Panc1 (cell line): ENCODE measurements around the gene UBTD1. TPM values are rescaled to one million over a fixed set of nuclear protein-coding genes. Genes with fewer than 3 reads are reported as not detected.

ENCODE experiments used
- ATAC-seq: fragments of 200-7000 bp; cut with Tn5 transposase; 2 replicates; pipeline ENCODE4 v1.9.1; 2020; ENCODE audit warnings: mild to moderate bottlenecking, moderate library complexity
- BruUV-seq: library from RNA; stranded (reverse); fragments of 400-500 nt; replicated peaks from 2 replicates; lab custom pipeline; 2021; lab: Mats Ljungman, UMichigan
- CTCF ChIA-PET: fragments of 300-600 bp; sonication (Branson Sonifier 250); formaldehyde crosslinking; loops from one replicate; lab custom pipeline; 2022; ENCODE audit warnings: antibody characterized with exemption; lab: Charles Lee
- POLR2A ChIA-PET: fragments of 300-600 bp; sonication (Branson Sonifier 250); formaldehyde crosslinking; loops from one replicate; lab custom pipeline; 2022; ENCODE audit warnings: antibody characterized with exemption; lab: Charles Lee
- DNase-seq: peaks from one replicate; pipeline ENCODE4 v3.0.0-alpha.2; 2010; ENCODE audit warnings: low read depth, low spot score
- H3K27ac ChIP-seq: 2 replicates; pipeline ENCODE4 v1.5.1; 2011; ENCODE audit warnings: mild to moderate bottlenecking, low read length, inconsistent platforms
- H3K27me3 ChIP-seq: fragments of 200-500 bp; sonication (Bioruptor generic); 2 replicates; pipeline ENCODE4 v1.6.0; 2014; ENCODE audit warnings: low read length, inconsistent platforms; ENCODE audit not compliant: control insufficient read depth, insufficient read depth
- H3K36me3 ChIP-seq: fragments of 200-500 bp; sonication (Bioruptor generic); 2 replicates; pipeline ENCODE4 v1.5.1; 2014; ENCODE audit warnings: inconsistent platforms, mild to moderate bottlenecking, low read length, moderate library complexity; ENCODE audit not compliant: control insufficient read depth, insufficient read depth
- H3K4me1 ChIP-seq: 2 replicates; pipeline ENCODE4 v1.5.1; 2011; ENCODE audit warnings: inconsistent platforms, mild to moderate bottlenecking, low read length, moderate library complexity; ENCODE audit not compliant: control insufficient read depth, insufficient read depth
- H3K4me3 ChIP-seq, 2 experiments: 2 replicates each; pipeline ENCODE4 v1.5.1; 2011 to 2012; ENCODE audit warnings: low read depth in 2 of 2, low read length in 2 of 2, mild to moderate bottlenecking in 2 of 2, inconsistent platforms in 1 of 2, moderate library complexity in 1 of 2
- H3K9me3 ChIP-seq: fragments of 200-500 bp; sonication (Bioruptor generic); 2 replicates; pipeline ENCODE4 v1.5.1; 2014; ENCODE audit warnings: low read depth, mild to moderate bottlenecking, inconsistent platforms, low read length, moderate library complexity; ENCODE audit not compliant: control insufficient read depth, insufficient read depth
- POLR2AphosphoS5 ChIP-seq: IDR thresholded peaks from 2 replicates; pipeline ENCODE4 v1.6.1; 2012; ENCODE audit warnings: mild to moderate bottlenecking, low read depth, low read length, moderate library complexity
- SIN3A ChIP-seq: IDR thresholded peaks from 2 replicates; pipeline ENCODE4 v1.6.1; 2012; ENCODE audit warnings: low read depth, mild to moderate bottlenecking, low read length, moderate library complexity, borderline replicate concordance; ENCODE audit not compliant: insufficient read depth
- TCF7L2 ChIP-seq: IDR thresholded peaks from 2 replicates; pipeline ENCODE4 v1.6.1; 2011; ENCODE audit warnings: mild to moderate bottlenecking, low read depth, low read length, inconsistent platforms
- in situ Hi-C: cut with HindIII; loops from 2 replicates; pipeline ENCODE4 v1.10.0; 2016; ENCODE audit warnings: low sequenced_read_pairs, low pct_unique_long_range_greater_than_20kb
- intact Hi-C: fragments of 100-400 bp; cut with micrococcal nuclease; formaldehyde crosslinking; loops from one replicate; pipeline ENCODE4 v1.10.0; 2022; ENCODE audit not compliant: unreplicated experiment
- total RNA-seq: library from RNA; stranded (reverse); gene quantifications from one replicate; pipeline ENCODE4 v1.2.1, GENCODE V29; 2021; ENCODE audit not compliant: unreplicated experiment
- TF ChIP-seq, protein P1 (sequence below), 2 experiments: IDR thresholded peaks; 2 replicates each; pipeline ENCODE4 v1.6.1; 2011 to 2012; ENCODE audit warnings: low read depth in 2 of 2, control low read depth in 1 of 2, low read length in 1 of 2, mild to moderate bottlenecking in 1 of 2, moderate library complexity in 1 of 2; ENCODE audit not compliant: insufficient read depth in 1 of 2
- TF ChIP-seq, protein P2 (sequence below): fragments of 450-650 bp; IDR thresholded peaks from 2 replicates; pipeline ENCODE4 v1.5.1; 2017; ENCODE audit warnings: mild to moderate bottlenecking

The UBTD1 gene
- total RNA-seq, 1 experiment from 2014 or later = 55.6 TPM

DNA sequence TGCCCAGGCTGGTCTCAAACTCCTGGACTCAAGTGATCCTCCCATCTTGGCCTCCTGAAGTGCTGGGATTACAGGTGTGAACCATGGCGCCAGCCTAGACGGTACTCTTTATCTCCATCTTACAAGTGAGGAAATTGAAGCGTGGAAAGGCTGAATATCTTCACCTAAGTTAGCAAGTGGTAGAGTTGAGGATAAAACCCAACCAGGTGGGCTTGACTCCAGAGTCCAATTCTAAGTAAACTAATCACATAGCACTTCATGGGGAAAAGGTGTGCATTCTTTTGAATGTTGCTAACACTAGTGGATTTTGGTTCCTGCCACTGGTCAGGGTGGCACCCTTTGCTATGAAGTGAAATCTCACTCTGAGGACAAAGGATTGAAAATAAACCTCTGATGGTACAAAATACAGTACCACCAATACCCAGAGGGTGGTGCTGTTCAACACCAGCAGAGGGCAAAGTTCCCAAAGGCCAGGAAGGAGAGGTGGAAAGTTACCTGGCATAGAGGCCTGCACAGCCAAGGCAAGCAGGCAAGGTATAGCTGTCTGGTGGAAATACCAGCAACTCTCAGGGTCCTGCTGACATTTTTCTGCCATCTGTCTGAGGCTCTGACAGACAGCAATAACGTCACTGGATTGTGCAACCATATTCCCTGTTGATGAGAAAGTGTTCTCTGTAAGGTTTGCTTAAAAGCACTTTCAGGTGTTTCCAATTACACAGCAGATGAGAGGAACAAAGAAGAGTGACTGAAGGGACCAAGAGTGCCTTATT, 35.2 kb upstream of the UBTD1 start:
- H3K27ac ChIP-seq = no peak overlapping the region
- intact Hi-C loops = loop anchor here (1.0 to 2.0 kb wide), 2 partner anchors 90 to 149 kb away; no protein-coding TSS in a partner anchor
- no TSS peak for BruUV-seq
- no peaks in the 10 kb centered on the region for H3K9me3 ChIP-seq
- DNase-seq = peak; percentile 51
- peak; percentile 77 for ATAC-seq
- H3K4me3 ChIP-seq = no peak overlapping the region
- POLR2A ChIA-PET = no interaction called here
- TF ChIP-seq, protein P1, sequence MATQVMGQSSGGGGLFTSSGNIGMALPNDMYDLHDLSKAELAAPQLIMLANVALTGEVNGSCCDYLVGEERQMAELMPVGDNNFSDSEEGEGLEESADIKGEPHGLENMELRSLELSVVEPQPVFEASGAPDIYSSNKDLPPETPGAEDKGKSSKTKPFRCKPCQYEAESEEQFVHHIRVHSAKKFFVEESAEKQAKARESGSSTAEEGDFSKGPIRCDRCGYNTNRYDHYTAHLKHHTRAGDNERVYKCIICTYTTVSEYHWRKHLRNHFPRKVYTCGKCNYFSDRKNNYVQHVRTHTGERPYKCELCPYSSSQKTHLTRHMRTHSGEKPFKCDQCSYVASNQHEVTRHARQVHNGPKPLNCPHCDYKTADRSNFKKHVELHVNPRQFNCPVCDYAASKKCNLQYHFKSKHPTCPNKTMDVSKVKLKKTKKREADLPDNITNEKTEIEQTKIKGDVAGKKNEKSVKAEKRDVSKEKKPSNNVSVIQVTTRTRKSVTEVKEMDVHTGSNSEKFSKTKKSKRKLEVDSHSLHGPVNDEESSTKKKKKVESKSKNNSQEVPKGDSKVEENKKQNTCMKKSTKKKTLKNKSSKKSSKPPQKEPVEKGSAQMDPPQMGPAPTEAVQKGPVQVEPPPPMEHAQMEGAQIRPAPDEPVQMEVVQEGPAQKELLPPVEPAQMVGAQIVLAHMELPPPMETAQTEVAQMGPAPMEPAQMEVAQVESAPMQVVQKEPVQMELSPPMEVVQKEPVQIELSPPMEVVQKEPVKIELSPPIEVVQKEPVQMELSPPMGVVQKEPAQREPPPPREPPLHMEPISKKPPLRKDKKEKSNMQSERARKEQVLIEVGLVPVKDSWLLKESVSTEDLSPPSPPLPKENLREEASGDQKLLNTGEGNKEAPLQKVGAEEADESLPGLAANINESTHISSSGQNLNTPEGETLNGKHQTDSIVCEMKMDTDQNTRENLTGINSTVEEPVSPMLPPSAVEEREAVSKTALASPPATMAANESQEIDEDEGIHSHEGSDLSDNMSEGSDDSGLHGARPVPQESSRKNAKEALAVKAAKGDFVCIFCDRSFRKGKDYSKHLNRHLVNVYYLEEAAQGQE (IDR thresholded peaks at IDR 0.05; ENCODE audit: insufficient read depth in 1 of 2, low read depth in 2 of 2, low read length in 1 of 2) = no peak
- TF ChIP-seq SIN3A (no peak), POLR2AphosphoS5 (peak; percentile 62; the same call in 1 of the 2 replicates)
- TF ChIP-seq, protein P2, sequence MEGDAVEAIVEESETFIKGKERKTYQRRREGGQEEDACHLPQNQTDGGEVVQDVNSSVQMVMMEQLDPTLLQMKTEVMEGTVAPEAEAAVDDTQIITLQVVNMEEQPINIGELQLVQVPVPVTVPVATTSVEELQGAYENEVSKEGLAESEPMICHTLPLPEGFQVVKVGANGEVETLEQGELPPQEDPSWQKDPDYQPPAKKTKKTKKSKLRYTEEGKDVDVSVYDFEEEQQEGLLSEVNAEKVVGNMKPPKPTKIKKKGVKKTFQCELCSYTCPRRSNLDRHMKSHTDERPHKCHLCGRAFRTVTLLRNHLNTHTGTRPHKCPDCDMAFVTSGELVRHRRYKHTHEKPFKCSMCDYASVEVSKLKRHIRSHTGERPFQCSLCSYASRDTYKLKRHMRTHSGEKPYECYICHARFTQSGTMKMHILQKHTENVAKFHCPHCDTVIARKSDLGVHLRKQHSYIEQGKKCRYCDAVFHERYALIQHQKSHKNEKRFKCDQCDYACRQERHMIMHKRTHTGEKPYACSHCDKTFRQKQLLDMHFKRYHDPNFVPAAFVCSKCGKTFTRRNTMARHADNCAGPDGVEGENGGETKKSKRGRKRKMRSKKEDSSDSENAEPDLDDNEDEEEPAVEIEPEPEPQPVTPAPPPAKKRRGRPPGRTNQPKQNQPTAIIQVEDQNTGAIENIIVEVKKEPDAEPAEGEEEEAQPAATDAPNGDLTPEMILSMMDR = peak; percentile 95
- no peaks in the 10 kb centered on the region for H3K27me3 ChIP-seq
- CTCF ChIA-PET = interaction anchor here (0.7 to 1.1 kb wide), 2 partner anchors 111 to 149 kb away, joined by 5 read pairs; no protein-coding TSS in a partner anchor
- peaks cover 28% of the 10 kb centered on the region for H3K36me3 ChIP-seq
- in situ Hi-C loops = no loop called here
- H3K4me1 ChIP-seq = no peaks in the 10 kb centered on the region

DNA sequence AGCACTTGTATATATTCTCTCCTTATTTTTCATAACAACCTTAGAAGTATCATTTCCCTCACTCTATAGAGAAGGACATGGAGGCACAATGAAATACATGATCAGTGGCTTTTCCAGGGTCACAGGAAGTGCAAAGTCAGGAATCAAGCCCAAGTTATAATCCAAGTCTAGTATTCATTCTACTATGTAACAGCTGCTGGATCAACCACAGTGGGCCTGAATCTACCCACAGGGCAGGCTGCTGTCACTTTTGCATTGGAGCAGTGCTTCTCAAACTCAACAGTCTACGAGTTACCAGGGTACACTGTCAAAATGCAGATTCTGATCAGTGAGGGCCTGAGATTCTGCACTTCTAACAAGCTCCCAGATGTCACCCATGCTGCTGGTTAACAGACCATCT, 34.5 kb upstream of the UBTD1 start:
- DNase-seq (no peak), ATAC-seq (peak; percentile 27)
- no TSS peak for BruUV-seq
- Histone ChIP-seq H3K27me3 (no peaks in the 10 kb centered on the region), H3K4me1 (no peaks in the 10 kb centered on the region), H3K27ac (no peak overlapping the region), H3K4me3 (no peak overlapping the region), H3K9me3 (no peaks in the 10 kb centered on the region), H3K36me3 (peaks cover 25% of the 10 kb centered on the region)
- in situ Hi-C loops (no loop called here), intact Hi-C loops (no loop called here)
- TF ChIP-seq, protein P2 = no peak
- TF ChIP-seq TCF7L2 = no peak
- TF ChIP-seq, protein P1 (IDR thresholded peaks at IDR 0.05; ENCODE audit: insufficient read depth in 1 of 2, low read depth in 2 of 2, low read length in 1 of 2) = no peak
- CTCF ChIA-PET = interaction anchor here (0.7 to 1.1 kb wide), 2 partner anchors 110 to 148 kb away, joined by 5 read pairs; no protein-coding TSS in a partner anchor
- POLR2A ChIA-PET = no interaction called here
